HUDEP-2 (cell line): ENCODE data around the gene KLF18.
"Not testable (repeated sequence)": the region's sequence is repeated elsewhere in the genome, so short reads cannot be mapped to it uniquely, and the experiment has no call there.

Experiments
- DNase-seq, 76 experiments: peaks; one replicate each; lab custom pipeline; 2025; ENCODE audit not compliant: unreplicated experiment in 76 of 76; lab: John Stamatoyannopoulos, UW

The KLF18 gene

DNA sequence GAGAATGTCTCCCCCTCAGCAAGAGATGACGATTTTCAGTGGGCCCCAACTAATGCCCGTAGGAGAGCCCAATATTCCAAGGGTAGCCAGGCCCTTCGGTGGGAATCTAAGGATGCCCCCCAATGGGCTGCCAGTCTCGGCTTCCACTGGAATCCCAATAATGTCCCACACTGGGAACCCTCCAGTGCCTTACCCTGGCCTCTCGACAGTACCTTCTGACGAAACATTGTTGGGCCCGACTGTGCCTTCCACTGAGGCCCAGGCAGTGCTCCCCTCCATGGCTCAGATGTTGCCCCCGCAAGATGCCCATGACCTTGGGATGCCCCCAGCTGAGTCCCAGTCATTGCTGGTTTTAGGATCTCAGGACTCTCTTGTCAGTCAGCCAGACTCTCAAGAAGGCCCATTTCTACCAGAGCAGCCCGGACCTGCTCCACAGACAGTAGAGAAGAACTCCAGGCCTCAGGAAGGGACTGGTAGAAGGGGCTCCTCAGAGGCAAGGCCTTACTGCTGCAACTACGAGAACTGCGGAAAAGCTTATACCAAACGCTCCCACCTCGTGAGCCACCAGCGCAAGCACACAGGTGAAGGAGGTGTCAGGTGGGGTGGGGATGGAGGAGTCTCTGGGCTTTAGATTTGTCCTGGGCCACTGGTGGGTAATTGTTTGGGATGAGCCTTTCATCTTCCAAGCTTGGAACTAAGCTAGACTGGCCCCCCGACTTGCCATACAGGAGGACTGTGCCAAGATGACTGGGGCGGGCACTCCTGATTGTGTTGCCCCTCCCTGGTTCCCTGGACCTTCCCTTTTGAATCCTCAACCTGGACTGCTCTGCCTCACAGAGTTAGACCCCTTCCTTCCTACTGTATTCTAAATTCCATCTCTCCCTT lies 11.6 kb downstream of the KLF18 start:
- DNase-seq, result no peak

DNA sequence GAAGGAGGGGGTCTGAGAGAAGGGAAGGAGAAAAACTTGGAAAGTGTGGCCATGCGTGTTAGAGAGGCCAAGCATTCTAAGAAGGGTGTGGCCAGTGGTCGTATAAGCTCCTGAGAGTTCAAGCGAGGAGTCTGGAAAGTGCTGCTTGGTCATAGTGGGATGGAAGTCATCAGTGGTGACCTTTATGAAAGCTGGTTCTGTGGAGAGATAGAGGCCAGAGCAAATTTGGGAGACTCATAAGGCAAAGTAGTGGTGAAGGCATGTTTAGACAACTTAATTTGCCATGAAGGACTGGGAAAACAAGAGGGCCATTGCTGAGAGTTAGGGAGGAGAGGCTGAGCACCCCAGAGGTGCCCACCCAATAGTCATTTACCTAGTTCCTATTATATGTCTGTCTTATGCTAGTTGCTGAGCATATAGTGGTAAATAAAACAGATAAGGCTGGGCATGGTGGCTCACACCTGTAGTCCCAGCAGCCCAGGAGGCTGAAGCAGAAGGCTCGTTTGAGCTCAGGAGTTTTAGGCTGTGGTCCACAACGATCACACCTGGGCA lies 21.0 kb downstream of the KLF18 start:
- no peak for DNase-seq

DNA sequence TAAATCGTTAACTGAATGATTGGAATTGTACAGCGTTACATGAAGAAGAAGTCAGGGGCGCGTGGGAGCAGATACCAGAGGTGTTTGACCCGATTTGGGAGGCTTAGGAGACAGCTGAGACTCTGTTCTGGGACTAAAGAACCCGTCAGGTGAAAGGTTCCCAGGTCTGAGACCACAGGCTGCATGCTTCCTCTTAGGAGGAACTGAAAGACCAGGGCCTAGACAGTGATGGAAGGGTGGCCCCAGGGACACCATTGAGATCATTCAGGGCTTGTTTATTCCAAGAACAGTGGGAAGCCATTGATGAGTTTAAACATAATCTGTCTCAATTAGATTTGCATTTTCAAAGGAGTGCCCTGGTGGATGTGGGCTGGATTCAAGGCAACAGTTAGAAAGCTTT lies 21.9 kb downstream of the KLF18 start:
- DNase-seq, result no peak

DNA sequence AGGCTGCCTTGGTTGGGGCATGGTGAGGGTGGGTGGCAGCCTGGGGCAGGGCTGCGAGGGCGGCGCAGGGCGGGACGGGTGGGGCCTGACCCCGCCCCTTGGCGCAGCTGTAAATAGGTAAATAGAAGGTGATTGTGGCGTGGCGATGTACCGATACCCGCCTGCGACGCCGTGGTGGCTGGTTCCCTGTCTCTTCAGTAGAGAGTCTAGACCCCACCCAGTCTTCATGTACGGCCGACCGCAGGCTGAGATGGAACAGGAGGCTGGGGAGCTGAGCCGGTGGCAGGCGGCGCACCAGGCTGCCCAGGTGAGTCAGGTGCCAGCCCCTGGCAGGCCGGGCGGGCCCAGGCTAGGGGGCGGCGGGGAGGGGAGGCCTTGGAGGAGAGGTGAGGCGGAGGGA lies 22.7 kb downstream of the KLF18 start, which contains the start of gene KLF17:
KLF17 (plus strand) TSS at position 140 of the 400 bp plus-strand sequence; CDS start at position 227, 87 bp downstream.
- no peak for DNase-seq

DNA sequence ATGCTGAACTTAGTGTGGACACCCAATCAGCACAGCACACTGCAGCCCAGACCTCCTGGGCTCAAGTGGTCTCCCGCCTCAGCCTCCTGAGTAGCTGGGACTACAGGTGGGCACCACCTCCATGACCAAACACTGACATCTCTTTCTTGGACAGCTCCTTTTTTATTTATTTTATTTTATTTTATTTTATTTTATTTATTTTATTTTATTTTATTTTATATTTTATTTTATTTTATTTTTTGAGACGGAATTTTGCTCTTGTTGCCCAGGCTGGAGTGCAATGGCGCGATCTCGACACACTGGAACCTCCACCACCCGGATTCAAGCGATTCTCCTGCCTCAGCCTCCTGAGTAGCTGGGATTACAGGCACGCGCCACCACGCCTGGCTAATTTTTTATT lies 24.2 kb downstream of the KLF18 start:
- DNase-seq, result not testable (repeated sequence)

DNA sequence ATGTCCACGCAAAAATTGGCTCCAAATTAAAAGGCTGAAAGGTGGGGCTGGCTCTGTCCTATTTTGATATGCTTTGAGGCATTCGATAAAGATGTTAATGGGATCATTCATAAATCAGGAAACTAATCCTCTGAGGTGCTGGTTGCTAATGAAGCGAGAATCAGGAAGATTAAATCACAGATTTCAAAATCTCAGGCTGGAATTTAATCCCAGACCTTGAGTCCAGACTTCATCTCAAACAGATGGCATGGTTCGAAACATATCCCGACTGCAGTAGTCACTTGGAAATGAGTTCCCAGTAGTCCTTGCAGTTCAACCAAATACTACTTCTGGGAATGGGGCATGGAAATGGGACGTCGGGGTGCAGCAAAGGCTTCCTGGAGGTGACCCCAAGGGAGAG lies 27.3 kb downstream of the KLF18 start:
- DNase-seq, result no peak

DNA sequence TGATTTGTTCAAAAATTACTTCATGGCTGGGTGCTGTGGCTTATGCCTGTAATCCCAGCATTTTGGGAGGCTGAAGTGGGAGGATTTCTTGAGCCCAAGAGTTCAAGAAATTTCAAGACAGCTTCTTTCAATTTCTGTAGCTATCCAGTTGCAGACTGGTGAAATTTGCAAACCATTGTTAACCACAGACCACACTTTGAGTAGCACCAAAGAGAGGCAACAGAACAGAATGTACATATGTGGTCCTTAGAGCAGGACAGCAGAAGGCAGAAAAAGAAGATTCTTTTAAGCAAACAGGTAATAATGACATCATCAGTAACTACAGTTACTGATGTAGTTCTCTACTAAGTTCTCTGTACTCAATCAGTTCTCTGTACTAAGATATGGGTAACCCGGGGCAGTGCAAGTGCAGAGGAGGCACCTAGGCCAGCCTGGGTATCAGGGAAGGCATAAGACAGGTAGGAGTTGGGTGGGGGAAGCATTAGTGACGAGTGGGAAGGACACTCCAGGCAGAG lies 28.3 kb downstream of the KLF18 start:
- DNase-seq, result no peak

DNA sequence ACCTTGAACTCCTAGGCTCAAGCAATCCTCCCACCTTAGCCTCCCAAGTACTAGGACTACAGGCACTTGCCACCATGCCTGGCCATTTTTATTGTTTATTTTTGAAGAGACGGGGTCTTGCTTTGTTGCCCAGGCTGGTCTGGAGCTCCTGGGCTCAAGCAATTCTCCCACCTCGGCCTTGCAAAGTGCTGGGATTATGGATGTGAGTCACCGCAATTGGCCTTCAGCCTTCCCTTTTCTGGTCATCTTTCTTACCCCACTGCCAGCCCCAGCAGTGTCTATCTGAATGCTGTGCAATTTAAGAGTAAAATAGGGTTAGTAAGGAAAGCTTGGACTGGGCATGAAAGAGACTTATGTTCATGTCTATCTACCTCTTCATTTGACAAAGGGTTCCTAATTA lies 28.9 kb downstream of the KLF18 start:
- DNase-seq, result no peak

DNA sequence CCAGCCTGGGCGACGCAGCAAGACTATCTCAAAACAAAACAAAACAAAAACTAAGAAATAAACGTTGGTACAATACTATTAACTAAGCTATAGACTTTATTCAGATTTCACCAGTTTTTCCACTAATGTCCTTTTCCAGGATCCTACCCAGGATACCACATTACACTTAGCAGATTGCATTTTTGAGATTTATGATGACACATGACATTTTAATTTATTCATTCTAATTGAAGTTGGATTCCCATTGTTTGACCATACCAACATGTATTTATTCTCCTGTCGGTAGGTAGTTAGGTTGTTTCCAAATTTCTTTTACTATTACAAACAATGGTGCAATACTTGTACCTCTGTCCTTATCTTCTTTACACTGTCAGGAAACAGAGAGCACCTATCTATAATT lies 29.6 kb downstream of the KLF18 start:
- no peak for DNase-seq

DNA sequence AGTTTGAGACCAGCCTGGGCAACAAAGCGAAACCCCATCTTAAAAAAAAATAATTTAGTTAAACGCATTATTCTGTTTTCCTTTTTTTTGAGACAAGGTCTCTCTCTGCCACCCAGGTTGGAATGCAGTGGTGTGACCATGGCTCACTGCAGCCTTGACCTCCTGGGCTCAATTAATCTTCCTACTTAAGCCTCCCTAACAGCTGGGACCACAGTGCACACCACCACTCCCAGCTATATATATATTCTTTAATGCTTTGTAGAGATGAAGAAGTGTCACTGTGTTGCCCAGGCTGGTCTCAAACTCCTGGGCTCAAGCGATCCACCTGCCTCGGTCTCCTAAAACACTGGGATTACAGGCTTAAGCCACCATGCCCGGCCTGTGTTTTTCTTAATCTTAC lies 30.5 kb downstream of the KLF18 start:
- no peak for DNase-seq

DNA sequence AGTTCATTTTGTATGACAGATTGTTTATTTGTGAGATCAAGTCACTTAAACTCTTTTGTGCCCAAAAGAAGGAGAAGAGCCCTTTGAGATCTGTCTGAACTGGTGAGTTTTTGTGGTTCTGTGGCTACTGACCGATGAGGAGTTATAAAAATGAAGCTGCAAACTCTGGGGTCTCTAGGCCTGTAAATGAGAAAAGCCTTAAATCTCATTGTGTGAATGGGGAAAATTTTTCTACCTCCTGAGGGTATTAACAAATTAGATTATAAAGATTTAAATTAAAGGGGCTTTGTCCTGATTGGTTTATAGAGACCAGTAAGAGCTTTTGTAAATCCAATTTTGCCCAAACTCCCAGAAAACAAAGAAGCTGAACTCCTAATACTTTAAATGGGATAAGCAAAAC lies 32.5 kb downstream of the KLF18 start:
- no peak for DNase-seq

DNA sequence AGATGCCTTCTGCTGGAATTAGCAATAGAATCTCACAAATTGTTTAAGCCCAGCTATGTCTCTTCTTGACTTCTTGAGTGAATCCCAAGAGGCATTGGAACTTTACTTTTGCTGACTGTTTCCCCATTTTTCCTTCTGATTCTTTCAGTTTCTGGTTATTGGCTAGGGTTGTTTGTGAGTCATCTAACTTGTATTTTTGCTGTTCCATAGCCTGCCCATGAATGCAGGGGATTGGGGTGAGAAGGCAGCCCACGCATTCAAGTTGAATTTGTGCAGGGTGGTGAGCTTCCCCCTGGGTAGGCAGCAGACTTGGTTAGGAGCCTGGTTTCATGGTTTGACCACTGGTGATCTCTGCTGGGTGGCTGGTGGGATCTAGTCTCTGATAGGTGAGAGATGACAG lies 33.2 kb downstream of the KLF18 start:
- DNase-seq, result no peak

DNA sequence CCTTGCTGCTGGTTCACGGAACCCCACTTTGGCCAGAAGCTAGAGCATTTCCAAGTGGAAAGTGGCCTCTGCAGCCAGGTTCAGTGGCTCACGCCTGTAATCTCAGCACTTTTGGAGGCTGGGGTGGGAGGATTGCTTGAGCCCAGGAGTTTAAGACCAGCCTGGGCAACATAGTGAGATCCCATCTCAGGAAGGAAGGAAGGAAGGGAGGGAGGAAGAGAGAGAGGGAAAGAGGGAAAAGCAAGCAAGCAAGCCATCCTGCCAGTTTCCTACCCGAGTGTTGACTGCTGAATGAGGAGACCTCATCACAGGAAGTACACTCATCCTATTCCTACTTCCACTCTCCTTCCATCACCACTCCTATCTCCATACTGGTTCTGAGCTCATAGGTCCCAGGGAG lies 35.6 kb downstream of the KLF18 start:
- no peak for DNase-seq

DNA sequence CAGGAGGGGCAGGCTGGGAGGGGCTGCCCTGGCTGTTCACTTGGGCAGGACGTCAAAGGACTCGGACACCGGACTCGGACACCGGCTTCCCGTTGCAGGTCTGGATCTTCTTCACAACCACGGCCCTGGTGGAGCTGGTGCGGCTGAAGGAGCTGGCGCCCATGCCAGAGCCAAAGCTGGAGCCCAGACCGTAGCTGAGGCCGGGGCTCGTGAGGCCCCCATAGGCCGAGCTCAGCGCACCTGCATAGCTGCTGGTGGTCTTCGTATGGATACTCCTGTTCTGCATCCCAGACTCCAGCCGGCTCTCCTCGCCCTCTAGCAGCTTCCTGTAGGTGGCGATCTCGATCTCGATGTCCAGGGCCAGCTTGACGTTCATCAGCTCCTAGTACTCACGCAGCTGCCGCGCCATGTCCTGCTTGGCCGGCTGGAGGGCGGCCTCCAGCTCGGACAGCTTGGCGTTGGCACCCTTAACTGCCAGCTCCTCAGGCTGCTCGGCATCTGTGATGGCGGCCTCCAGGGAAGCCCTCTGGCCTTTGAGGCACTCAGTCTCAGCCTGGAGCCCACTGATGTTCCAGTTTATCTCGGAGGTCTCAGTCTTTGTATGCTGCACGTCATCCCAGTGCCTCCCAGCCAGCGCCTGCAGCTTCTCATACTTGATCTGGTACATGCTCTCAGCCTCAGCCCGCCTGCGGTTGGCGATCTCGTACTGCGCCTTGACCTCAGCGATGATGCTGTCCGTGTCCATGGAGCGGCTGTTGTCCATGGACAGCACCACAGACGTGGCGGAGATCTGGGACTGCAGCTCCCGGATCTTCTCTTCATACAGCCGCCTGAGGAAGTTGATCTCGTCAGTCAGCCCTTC lies 37.9 kb downstream of the KLF18 start:
- DNase-seq, result no peak

DNA sequence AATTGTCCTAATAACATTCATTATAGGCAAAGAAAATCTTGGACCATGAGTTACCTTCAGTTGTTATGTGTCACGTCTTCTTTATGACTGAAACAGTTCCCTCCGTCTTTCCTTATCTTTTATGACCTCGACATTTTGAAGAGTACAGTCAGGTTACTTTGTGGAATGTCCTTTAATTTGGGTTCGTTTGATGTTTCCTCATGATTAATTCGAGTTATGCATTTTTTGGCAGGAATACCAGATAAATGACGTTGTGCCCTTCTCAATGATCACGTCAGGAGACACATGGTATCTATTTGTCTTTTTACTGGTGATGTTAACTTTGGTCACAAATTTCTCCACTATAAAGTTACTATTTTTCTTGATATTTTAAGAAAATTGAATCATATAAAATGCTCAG lies 40.1 kb downstream of the KLF18 start:
- no peak for DNase-seq

DNA sequence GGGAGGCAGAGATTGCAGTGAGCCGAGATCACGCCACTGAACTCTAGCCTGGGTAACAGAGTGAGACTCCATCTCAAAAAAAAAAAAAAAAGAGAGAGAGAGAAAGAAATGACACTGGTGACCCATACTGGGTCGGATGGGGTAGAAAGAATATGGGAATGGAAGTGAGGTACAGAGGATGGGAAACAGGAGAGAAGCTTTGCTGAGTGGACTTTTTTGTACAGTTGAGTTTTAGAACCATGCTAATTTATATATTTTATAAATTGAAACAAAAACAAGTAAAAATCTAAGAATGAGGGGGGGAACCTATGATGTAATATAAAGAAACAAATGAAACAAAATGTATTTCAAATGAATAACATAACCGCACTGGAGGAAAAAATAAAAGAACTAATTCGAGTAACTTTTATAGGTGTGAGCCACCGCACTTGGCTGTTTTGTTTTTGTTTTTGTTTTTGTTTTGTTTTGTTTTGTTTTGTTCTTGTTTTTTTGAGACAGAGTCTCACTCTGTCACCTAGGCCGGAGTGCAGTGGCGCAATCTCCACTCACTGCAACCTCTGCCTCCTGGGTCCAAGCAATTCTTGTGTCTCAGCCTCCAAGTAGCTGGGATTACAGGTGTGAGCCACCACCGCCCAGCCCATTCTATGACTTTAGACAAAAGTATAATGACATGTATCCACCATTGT lies 41.1 kb downstream of the KLF18 start:
- no peak for DNase-seq

DNA sequence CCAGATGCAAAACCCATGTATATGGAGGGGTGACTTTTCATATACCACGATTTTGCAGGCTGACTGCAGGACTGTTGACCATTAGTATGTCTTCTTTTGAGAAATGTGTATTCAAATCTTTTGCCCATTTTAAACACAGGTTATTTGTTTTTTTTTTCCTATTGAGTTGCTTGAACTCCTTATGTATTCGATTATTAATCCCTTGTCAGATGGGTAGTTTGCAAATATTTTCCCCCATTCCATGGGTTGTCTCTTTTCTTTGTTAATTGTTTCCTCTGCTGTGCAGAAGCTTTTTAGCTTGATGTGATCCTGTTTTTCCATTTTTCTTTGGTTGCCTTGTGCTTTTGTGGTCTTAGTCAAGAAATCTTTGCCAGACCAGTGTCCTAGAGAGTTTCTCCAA lies 47.4 kb downstream of the KLF18 start:
- DNase-seq, result peak in 1 of 76 experiments; percentile 46

DNA sequence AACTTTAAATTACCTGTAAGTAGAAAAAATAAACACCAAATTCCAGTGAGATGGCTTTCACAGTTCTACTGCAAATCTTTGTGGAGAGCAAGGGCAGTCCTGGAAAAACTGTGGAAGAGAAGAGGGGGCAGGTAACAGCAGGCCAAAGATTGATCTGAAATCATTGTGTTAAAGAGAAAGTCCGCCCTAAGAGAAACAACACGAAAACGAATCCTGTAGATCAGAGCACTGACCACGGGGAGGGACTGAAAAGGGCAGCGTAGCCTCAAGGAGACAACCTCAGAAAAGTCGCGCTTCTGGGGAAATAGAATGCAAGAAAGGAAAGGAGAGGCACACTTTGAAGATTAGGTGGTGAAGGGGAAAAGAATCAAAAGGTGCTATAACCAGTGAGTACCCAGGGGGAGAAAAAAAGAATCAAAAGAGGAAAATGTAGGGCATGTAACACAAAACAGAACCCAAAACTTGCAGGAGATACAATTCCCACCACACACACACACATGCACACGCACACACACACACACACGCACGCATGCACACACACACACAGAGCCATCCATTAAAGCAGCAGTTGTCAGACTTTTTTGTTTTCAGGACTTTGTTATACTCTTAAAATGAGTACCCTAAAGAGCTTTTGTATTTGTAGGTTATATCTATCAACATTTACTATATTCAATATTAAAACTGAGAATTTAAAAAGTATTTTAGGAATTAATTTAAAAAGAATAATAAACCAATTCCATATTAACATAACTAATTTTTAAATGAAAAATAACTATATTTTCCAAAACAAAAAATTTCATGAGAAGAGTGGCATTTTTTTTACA lies 50.8 kb downstream of the KLF18 start:
- DNase-seq, result peak in 1 of 76 experiments; percentile 3

DNA sequence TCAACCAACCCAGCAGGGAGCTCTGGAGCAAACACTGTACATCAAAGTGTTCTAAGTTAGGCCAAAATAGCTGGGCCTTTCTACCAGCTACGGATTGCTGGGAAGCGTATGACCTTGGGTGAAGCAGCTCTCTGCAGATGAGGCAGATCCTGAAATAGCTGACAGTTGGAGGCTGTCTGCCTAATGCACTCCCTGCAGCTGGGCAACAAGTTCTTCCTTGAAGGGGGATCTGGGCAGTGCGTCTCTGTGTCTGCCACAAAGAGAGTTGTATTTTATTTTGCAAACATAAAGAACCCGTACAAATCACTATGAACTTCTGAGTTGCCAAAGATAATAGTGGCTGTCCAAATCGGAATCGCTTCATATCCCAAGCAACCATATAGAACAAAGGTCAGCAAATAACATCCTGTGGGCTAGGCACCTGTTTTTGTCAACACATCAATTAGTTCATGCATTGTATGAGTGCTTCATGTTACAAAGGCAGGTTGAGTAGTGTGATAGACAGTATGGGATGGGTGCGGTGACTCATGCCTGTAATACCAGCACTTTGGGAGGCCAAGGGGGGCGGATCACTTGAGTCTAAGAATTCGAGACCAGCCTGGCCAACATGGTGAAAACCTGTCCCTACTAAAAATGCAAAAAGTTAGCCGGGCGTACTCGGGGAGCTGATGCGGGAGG lies 51.9 kb downstream of the KLF18 start:
- peak in 21 of 76 experiments; percentile 2 to 48 (median 19) for DNase-seq
